NCI-H345 (cell line): Measurements from ENCODE around the gene GTF3C2.
"Not testable (repeated sequence)": the region's sequence is repeated elsewhere in the genome, so short reads cannot be mapped to it uniquely, and the experiment has no call there.

Experiments
- DNase-seq: peaks from one replicate; lab custom pipeline; 2025; lab: John Stamatoyannopoulos, UW

Gene GTF3C2

DNA sequence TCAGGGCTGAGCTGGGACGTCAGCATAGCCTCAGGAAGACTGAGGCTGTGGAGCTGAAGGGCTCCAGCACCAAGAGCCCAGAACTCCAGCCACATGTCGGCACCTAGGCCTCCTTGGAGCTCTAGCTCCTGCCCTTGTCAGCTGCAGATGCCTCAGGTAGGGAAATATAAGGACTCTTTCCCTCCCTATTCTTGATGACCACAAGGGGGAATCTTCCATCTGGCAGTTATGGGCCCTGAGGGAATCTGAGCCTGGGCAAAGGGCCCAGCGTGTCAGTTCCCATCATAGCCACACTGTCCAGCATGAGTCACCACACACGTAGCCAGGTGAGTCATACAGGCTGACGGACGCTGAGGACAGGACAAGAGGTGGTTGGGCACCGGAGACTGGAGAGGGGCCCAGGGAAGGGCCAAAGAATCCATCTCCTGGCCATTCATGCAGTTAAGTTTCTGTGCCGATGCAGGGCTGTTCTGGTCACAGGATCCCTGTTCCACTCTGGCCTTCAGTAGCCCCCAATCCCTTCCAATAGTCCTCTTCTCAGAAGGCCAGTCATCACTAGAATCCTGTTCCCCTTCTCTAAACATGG lies 35.5 kb downstream of the GTF3C2 start:
- DNase-seq: peak; percentile 14

DNA sequence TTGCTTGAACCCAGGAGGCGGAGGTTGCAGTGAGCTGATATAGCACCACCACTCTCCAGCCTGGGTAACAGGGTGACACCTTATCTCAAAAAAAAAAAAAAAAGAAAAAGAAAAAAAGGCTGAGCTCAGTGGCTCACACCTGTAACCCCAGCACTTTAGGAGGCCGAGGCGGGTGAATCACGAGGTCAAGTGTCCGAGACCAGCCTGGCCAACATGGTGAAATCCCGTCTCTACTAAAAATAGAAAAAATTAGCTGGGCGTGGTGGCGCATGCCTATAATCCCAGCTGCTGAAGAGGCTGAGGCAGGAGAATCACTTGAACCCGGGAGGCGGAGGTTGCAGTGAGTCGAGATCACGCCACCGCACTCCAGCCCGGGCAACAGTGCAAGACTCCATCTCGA lies 36.7 kb downstream of the GTF3C2 start:
- DNase-seq: not testable (repeated sequence)

DNA sequence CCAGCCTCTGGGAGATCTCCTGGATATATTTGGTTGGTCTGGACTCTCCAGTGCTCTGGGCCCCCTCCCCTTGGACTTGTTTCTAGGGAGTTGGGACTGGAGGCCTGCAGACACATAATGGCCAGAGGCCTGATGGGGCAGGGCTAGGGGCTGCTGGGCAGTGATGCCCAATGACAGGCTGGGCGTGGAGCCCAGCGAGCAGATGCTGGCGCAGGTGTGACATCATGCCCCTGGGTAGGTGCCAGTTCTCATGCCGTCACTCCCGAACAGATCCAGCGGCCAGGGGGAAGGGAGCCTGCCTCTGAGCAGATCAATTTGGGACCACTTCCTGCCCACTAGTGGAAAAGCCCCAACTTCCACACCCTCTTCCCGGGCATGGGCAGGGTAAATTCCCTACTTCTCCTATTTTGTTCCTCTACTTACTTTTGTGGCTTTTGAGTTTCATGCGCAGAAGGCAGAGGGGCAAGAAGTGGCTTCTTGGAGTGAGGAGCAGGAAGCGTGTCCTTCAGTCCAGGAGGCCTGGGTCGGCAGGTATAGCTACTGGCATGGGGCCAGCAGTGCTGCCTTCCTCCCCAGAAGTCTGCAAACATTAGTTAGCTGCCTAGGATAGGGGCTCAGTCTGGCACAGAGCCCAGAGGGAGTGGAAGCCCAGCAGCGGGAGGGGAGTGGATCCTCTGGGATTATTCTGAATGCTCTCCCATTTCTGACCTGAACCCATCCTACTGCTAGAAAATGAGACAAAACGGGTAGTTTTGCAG lies 39.7 kb downstream of the GTF3C2 start:
- peak; percentile 81 for DNase-seq

DNA sequence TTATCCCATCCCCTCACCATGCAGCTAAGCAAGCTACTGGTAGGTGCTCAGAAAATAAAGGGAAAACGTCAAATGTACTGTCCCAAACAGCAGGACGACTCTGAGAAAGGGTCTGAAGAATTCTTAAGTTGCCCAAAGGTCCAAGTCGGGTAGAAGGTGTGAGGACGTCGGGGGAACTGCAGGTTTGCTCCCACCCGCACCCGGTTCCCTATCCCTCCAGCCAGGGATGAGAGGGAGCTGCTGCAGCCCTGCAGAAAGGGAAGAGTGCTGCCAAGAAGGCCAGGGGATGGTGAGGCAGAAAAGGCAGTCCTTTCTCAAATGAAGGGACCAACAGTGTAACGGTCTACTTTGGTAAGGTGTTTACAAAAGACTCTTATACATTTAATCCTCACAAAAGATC lies 41.4 kb downstream of the GTF3C2 start:
- no peak for DNase-seq

DNA sequence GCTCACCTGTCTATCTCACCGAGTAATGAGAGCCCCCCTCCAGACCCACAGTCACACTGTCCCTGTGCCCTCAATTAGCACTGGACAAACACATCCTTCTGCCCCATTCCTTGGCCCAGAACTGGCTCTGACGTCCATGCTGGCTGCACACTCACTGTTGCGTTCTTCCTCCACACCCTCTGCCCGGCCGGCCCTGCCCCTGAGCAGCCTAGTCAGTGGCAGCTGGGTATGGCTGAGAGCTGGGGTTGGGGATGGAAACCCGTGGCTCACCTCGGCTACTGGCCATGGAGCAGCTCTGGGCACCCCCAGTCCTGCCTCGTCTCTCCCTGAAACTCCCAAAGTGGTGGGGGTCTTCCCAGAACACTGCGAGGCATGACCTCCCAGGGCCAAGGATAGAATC lies 41.9 kb downstream of the GTF3C2 start:
- no peak for DNase-seq

DNA sequence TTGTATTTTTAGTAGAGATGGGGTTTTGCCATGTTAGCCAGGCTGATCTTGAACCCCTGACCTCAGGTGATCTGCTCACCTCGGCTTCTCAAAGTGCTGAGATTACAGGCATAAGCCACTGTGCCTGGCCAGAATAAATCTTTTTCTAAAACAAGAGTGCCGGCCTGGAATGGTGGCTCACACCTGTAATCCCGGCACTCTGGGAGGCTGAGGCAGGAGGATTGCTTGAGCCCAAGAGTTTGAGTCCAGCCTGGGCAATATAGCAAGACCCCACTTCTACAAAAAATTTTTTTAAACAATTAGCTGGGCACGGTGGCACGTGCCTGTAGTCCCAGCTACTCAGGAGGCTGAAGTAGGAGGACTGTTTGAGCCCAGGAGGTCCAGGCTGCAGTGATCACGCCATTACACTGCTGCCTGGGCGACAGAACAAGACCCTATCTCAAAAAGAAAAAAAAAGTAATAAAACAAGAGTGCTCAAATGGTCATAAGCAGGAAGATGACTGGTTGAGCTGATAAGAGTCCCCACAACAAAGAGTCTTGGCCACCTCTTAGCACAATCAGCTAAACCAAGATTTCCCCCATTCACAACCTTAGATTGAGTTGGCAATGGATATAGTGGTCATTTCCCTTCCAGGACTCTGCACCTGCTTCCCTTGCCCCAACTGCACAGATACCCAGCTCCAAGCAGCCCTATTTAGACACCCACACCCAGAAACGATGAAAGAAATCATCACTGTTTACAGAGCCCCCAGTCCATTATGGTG lies 42.5 kb downstream of the GTF3C2 start:
- no peak for DNase-seq

DNA sequence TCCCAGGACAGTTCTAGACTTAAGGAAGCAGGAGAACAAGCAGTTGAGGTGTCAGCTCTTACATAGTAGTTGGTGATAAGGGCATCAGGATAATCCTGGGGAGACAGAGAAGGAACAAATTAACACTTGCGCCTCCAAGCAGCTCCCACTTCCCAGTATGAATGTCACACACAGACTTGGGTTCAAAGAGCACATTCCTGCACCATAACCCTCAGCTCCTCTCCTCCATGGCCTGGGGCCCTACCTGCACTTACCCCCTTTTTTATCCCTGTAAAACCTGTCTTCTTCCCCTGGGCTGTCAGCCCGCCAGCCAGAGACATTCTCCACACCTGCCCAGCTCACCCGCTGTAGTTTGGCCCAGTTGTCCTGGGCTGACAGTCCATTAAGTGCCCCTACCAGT lies 44.4 kb downstream of the GTF3C2 start:
- DNase-seq: no peak

DNA sequence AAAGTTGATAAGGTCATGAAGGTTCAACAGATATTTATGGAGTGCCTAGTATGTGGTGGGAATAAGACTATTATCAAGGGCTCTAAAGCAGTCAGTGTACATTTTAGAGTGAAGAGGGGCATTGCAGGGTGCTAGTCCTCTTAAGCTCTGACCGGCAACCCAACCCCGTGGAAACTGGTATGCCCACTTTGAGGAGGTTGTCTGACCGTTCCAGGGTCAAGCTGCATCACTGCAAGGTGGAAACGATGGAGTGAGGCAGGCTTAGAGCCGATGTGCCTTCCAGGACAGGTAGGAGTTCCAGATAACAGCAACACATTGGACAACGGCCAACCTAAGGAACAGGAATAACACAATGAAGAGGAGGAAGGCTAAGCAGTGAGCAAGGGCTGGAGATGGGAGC lies 46.9 kb downstream of the GTF3C2 start:
- no peak for DNase-seq

DNA sequence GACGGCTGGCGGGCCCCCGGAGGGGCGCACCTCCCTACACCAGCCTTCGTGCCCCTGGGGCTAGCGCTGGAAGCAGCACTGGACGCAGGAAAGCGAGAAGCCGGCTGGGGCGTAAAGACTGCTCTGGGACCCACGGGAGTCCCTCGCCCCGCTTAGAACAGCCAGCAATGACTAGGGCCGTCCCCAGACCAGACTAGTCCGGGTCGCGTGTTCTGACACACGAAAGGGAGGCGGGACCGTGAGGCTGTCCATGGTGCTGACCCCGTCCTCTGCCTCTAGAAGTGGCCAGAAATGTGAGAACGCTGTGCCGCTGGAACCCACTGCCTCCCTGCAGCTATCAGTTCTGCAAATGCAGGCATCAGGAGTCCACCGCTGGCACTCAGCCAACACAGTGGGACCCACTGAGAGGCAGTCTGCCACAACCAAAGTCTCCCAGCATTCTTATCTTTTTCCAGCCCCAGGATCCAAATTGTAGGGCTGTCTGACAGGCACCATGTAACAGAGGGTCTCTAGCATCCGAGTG lies 48.1 kb downstream of the GTF3C2 start, which contains the start of gene UCN:
UCN (minus strand) TSS at position 87 of the 523 bp plus-strand sequence. CDS start 550 bp downstream, outside the sequence.
- DNase-seq: no peak

DNA sequence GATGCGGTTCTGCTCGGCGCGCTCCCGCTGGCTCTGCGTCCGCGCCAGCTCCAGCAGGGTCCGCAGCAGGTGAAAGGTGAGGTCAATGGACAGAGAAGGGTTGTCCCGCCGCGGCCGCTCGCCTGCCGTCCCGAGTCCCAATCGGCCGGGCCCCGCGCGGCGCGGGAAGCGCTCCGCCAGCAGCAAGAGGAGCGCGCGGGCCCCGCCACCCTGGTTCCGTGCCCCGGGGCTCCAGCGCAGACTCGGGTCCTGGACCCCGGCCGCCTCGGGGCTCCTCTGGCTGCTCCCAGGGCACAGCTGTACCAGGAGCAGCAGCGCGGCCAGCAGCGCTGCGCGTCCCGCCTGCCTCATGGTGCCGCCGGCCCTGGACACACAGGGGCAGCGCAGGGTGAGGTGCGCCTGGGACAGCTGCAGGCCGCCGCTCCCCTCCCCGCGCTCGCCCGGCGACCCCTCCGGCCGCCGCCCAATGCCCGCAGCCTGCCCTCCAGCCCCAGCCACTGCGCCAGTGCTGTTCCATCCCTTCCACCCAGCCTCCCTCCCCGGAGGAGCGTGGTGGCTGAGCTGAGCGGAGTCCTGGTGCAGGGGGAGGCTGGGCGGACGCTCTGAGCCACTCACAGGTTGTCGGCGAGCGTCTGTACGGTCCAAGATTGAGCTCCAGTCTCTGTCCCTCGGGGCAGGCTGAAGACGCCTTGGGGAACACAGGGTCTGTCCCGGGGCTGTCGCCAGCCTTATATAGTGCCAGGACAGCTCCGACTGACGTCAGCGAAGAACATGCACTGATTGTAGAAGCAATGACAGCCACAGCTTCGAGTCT lies 48.8 kb downstream of the GTF3C2 start:
- no peak for DNase-seq

DNA sequence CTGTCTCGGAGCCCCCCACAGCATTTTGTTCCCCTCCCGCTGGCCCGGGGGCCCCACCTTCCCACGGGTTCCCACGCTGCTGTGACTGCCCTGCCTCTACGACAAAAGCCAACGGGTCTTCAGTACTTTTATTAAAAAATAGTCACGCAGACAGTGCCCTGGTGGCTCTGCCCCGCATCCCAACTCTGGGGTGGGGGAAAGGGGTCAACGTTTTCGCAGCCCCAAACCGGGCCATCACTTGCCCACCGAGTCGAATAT lies 49.3 kb downstream of the GTF3C2 start:
- DNase-seq: no peak

DNA sequence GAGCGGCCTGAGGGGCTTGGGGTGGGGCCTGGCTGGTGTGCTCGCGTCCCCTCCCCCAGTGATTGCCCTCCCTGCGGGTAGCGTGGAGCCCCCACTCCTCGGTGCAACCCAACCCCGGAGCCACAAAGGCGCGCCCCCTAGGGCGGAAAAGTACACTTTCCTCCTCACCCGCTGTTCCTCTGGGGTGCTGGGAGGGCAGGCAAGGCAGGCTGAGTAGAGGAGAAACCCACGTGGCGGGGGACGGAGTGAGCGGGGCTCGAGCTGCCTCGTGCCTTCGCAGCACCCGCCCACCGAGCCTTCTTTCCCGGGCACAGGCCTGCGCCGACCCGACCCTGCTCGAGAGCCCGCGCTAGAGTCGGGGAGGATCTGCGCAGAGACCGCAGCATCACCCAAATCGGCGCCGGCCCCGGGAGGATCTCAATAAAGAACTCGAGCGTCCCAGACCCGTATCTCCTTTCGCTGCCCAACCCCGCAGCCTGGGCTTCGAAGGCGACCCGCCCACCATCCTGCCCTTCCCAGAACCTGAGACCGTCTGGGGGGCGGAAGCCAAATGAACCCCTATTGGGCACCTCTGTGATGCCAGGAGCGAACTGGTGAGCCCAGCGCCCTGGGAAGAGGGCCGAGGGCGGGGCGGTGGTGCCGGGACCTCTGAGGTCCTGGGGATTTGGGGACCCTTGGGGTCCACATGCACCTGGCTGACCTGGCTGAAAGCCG lies 49.8 kb downstream of the GTF3C2 start:
- DNase-seq: no peak

DNA sequence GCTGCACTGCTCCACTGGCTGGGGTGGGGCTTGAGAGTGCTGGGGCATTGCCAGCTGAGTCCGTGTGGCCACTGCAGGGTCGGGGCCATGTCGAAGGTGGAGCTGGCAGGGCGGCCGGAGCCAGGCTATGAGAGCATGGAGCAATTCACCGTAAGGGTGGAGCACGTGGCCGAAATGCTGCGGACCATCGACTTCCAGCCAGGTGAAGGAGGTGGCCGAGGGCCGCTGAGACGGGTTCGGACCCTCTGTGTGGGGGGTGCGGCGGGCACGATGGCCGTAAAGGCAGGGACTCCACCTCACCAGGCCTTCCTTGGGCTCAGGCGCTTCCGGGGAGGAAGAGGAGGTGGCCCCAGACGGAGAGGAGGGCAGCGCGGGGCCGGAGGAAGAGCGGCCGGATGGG lies 50.4 kb downstream of the GTF3C2 start:
- DNase-seq: no peak

DNA sequence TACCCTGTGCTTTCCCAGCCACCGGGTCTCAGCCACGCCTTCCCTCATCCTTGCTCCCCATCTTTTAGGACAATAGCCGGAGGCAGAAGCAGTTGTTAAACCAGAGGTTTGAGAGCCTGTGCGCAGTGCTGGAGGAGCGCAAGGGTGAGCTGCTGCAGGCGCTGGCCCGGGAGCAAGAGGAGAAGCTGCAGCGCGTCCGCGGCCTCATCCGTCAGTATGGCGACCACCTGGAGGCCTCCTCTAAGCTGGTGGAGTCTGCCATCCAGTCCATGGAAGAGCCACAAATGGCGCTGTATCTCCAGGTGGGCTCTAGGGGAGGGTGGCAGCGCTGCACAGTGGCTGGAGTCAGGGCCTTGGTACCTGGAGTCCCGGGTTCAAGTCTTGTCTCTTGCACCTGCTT lies 51.0 kb downstream of the GTF3C2 start:
- no peak for DNase-seq

DNA sequence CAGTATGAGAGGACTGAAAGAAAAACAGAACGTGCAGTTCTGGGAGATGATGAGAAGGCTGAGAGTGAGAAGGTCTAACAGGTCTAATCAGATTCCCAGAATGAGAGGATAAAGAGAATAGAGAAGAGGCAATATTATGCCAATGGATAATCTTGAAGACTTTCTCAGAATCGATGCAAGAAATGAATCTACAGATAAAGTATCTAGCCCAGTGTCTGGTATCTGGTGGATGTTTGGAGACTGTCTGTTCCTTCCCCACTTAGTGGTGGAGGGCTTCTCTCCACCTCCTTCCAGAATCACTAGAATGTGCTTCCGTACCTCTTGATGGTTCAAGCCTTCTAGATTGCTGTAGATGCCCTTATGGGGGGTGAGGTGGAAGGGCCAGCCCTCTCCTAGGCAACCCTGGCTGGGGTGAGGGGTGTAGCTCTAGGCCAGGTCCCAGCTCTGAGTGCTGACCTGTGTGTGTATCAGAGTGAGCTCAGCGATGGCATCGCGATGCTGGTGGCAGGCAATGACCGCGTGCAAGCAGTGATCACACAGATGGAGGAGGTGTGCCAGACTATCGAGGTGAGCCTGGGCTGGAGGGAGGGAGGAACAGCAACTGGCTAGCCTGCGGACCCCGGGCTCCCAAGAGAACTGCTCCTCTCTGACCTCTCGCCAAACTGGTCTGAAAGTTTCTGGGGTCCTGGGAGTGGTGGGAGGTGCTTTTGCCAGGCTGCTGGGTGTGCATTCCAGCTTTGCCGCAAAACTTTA lies 51.9 kb downstream of the GTF3C2 start:
- no peak for DNase-seq

DNA sequence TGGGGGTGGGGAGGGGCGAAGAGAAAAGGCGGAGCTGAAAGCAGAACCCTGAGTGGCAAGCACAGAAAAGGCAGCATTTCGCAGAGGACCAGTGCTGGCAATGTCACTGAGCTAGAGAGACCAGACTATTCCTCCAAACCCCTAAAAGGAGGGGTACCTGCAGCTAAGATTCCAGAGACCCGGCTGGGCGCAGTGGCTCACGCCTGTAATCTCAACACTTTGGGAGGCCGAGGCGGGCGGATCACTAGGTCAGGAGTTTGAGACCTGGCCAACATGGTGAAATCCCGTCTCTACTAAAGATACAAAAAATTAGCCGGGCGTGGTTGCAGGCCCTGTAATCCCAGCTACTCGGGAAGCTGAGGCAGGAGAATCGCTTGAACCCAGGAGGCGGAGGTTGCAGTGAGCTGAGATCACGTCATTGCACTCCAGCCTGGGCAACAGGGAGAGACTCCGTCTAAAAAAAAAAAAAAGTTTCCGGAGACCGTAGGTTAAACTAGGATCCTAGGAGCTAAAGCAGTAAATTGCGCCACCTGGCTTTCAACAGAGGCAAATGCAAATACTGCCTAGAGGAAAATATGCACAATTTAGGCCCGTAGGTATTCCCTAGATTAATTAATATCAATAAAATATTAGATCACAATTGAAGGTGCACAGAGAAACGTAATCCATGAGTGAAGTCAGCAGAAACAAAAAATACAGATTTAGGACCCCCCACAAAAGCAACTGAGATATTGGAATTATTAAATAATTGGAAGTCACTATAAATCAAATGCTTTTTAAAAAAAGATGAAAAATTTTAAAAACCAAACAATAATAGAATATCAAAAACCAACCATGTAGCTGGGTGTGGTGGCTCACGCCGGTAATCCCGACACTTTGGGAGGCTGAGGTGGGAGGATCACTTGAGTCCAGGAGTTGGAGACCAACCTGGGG lies 53.2 kb downstream of the GTF3C2 start:
- DNase-seq: peak; percentile 83

DNA sequence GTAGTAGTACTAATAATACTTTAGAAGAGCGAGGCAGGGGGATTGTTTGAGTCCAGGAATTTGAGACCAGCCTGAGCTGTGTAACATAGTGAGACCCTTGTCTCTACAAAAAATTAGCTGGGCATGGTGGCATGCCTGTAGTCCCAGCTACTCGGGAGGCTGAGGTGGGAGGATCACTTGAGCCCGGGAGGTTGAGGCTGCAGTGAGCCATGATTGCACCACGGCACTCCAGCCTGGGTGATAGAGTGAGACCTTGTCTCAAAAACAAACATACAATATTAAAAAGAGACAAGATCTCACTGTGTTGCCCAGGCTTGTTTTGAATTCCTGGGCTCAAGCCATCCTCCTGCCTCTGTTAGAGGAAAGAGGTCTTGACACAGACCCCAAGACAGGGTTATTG lies 56.0 kb downstream of the GTF3C2 start:
- not testable (repeated sequence) for DNase-seq

DNA sequence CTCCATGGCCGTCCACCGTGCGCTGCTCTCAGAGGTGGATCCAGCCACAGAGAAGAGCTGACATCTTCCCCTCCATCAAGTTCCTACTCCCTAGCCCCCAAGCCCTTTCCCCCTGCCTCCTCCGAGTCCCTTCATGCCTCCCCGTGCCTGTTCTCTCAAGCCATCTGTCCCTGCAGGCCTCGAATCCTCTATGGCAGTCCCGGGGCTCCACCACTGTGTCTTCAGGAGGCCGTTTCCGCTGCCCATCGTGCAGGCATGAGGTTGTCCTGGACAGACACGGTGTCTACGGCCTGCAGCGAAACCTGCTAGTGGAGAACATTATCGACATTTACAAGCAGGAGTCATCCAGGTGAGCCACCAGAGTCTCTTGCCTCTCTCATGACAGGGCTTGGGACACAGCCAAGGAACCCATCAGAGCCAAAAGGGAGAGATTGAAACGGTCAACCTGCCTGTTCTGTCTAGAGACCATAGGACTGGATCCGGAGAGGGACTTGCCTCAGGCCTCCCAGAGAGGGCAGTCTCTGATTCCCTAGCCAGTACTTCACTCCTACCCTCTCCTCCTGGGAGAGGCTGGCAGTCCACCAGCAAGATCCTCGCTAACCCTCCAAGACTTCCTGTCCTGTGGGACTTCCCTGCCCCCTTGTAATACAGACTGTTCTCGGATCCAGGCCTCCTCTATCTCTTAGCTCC lies 58.0 kb downstream of the GTF3C2 start:
- DNase-seq: no peak

DNA sequence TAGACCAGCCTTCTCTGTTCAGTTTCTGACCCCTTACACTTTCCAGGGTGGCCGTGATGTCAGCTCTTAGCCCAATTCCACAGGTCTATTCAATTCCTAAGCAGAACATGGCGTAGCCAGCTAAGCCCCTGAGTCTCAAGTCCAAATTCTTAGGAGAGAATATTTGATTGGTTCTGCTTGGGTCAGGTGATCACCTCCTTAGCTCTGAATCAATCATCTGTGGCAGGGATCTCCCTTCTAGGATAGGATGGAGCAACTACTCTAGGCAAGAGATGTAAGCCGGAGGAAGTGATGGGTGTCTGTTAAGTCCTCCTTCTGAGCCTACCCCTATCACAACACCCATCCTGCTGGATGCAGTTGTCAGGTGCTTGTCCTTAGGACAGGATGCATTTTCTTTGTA lies 59.4 kb downstream of the GTF3C2 start:
- DNase-seq: no peak
